Endothelial cell of umbilical vein (primary cell): ENCODE results near the gene ZNF263. TPM values are rescaled to one million over a fixed set of nuclear protein-coding genes. Genes with fewer than 3 reads are reported as not detected.

ENCODE experiments used
- BruUV-seq: library from RNA; stranded (reverse); fragments of 400-500 nt; replicated peaks from 2 replicates; lab custom pipeline; 2021; lab: Mats Ljungman, UMichigan
- CTCF ChIA-PET: fragments of 300-600, 350-600 bp; sonication (Branson Sonifier 250); formaldehyde crosslinking; loops from one replicate; lab custom pipeline; 2021; ENCODE audit warnings: antibody characterized with exemption, inconsistent platforms; lab: Charles Lee
- POLR2A ChIA-PET: fragments of 300-600, 350-600 bp; sonication (Branson Sonifier 250); formaldehyde crosslinking; loops from one replicate; lab custom pipeline; 2021; ENCODE audit warnings: antibody characterized with exemption, inconsistent platforms; lab: Charles Lee
- DNase-seq: peaks from one replicate; pipeline ENCODE4 v3.0.0-alpha.2; 2011; ENCODE audit warnings: low read depth, low spot score
- FAIRE-seq: peaks from 2 replicates; lab custom pipeline; 2011; peaks lifted over from hg19 to GRCh38; lab: Jason Lieb, UNC
- H2AFZ ChIP-seq: 2 replicates; pipeline ENCODE4 v1.6.0; 2012; ENCODE audit warnings: low read depth, low read length, control low read depth, inconsistent platforms
- H3K27ac ChIP-seq: 2 replicates; pipeline ENCODE4 v1.5.1; 2011; ENCODE audit warnings: low read depth, mild to moderate bottlenecking, control low read depth, low read length, moderate library complexity; ENCODE audit not compliant: insufficient read depth
- H3K27me3 ChIP-seq, 2 experiments: 2 replicates each; pipeline versions ENCODE4 v1.6.0 to v1.6.1; 2011; ENCODE audit warnings: low read length in 2 of 2, mixed read lengths in 1 of 2; ENCODE audit not compliant: control insufficient read depth in 2 of 2, insufficient read depth in 2 of 2
- H3K36me3 ChIP-seq, 2 experiments: 2 replicates in 1 of 2; 3 replicates in 1 of 2; pipeline ENCODE4 v1.5.1; 2011; ENCODE audit warnings: low read length in 2 of 2, mild to moderate bottlenecking in 1 of 2, moderate library complexity in 1 of 2; ENCODE audit not compliant: control insufficient read depth in 2 of 2, insufficient read depth in 2 of 2; ENCODE audit errors: extremely low read depth in 1 of 2
- H3K4me1 ChIP-seq: 3 replicates; pipeline ENCODE4 v1.5.1; 2011; ENCODE audit warnings: mild to moderate bottlenecking, low read length; ENCODE audit not compliant: control insufficient read depth, insufficient read depth; ENCODE audit errors: extremely low read depth
- H3K4me2 ChIP-seq: 2 replicates; pipeline ENCODE4 v1.6.1; 2011; ENCODE audit warnings: low read length, control low read depth, mixed read lengths; ENCODE audit not compliant: insufficient read depth
- H3K4me3 ChIP-seq, 3 experiments: fragments of 200-600 bp in 1 of 3; sonication (generic), shearing (Covaris generic) in 1 of 3; replicated peaks in 1 of 3; 2 replicates each; pipeline ENCODE4 v1.5.1; 2011 to 2016; ENCODE audit warnings: control low read depth in 3 of 3, low read length in 3 of 3, mild to moderate bottlenecking in 2 of 3, inconsistent platforms in 1 of 3, low read depth in 1 of 3, moderate library complexity in 1 of 3; ENCODE audit not compliant: insufficient read depth in 1 of 3
- H3K79me2 ChIP-seq: 2 replicates; pipeline ENCODE4 v1.6.0; 2012; ENCODE audit warnings: low read length, inconsistent platforms; ENCODE audit not compliant: control insufficient read depth, insufficient read depth
- H3K9ac ChIP-seq: replicated peaks from 2 replicates; pipeline ENCODE3; 2011; ENCODE audit warnings: low read length, control low read depth; ENCODE audit not compliant: insufficient read depth; ENCODE audit errors: extremely low read depth
- H3K9me1 ChIP-seq: replicated peaks from 3 replicates; pipeline ENCODE4 v1.6.0; 2011; ENCODE audit warnings: mild to moderate bottlenecking, low read length; ENCODE audit not compliant: control insufficient read depth, insufficient read depth; ENCODE audit errors: extremely low read depth
- H3K9me3 ChIP-seq: replicated peaks from 2 replicates; pipeline ENCODE4 v1.5.1; 2012; ENCODE audit warnings: low read length, inconsistent platforms; ENCODE audit not compliant: control insufficient read depth, insufficient read depth
- H4K20me1 ChIP-seq: replicated peaks from 2 replicates; pipeline ENCODE3; 2011; ENCODE audit warnings: mild to moderate bottlenecking, low read length; ENCODE audit not compliant: control insufficient read depth, insufficient read depth; ENCODE audit errors: extremely low read depth
- CTCF ChIP-seq, 2 donors: IDR thresholded peaks; 1 replicate in 1 of 2; 2 replicates in 1 of 2; pipeline ENCODE4 v1.5.1; 2011; ENCODE audit warnings: low read length in 2 of 2, mild to moderate bottlenecking in 2 of 2, moderate library complexity in 2 of 2, control low read depth in 1 of 2, inconsistent platforms in 1 of 2, low read depth in 1 of 2; ENCODE audit not compliant: insufficient read depth in 1 of 2; ENCODE audit errors: extremely low read depth in 1 of 2
- EZH2 ChIP-seq: IDR thresholded peaks from 2 replicates; pipeline ENCODE4 v1.6.1; 2012; ENCODE audit warnings: borderline replicate concordance, low read depth, mild to moderate bottlenecking, moderate library complexity, low read length, inconsistent platforms; ENCODE audit not compliant: severe bottlenecking
- FOS ChIP-seq: IDR thresholded peaks from 2 replicates; pipeline ENCODE4 v1.6.1; 2011; ENCODE audit warnings: mild to moderate bottlenecking, low read length, moderate library complexity, borderline replicate concordance; ENCODE audit not compliant: insufficient read depth
- GATA2 ChIP-seq: IDR thresholded peaks from 2 replicates; pipeline ENCODE4 v1.7.0; 2011; ENCODE audit warnings: low read depth, mild to moderate bottlenecking, moderate library complexity, mixed read lengths, low read length; ENCODE audit not compliant: insufficient read length, insufficient read depth
- JUN ChIP-seq: IDR thresholded peaks from 2 replicates; pipeline ENCODE4 v1.6.1; 2011; ENCODE audit warnings: borderline replicate concordance, low read depth; ENCODE audit not compliant: insufficient read length, insufficient read depth
- MAX ChIP-seq: IDR thresholded peaks from 2 replicates; pipeline ENCODE4 v1.6.1; 2011; ENCODE audit not compliant: insufficient read depth, insufficient read length
- MYC ChIP-seq: IDR thresholded peaks from one replicate; pipeline ENCODE4 v1.6.1; 2011; ENCODE audit warnings: mild to moderate bottlenecking, low read depth, low read length
- POLR2A ChIP-seq: IDR thresholded peaks from 2 replicates; pipeline ENCODE4 v1.6.1; 2012; ENCODE audit warnings: low read depth, mild to moderate bottlenecking, control low read depth, low read length
- POLR2AphosphoS5 ChIP-seq: IDR thresholded peaks from 2 replicates; pipeline ENCODE4 v1.6.1; 2012; ENCODE audit warnings: low read depth, mild to moderate bottlenecking, control low read depth, low read length, moderate library complexity; ENCODE audit not compliant: insufficient read depth
- dilution Hi-C: fragments of 300-500 bp; cut with MboI; formaldehyde crosslinking; loops from one replicate; pipeline ENCODE4 v1.15.0; 2019; ENCODE audit warnings: low sequenced_read_pairs; ENCODE audit not compliant: extremely low pct_ligation_motif_present
- intact Hi-C: fragments of 100-400 bp; cut with micrococcal nuclease; formaldehyde crosslinking; loops from one replicate; pipeline ENCODE4 v1.10.0; 2022
- polyA plus RNA-seq, 4 experiments: library from polyadenylated mRNA; depleted of rRNA in 3 of 4; stranded (reverse) in 3 of 4; unstranded in 1 of 4; fragments of >200 nt; gene quantifications; 2 replicates each; pipeline versions ENCODE4 v1.2.1 to v1.2.3, GENCODE V29; 2011 to 2012; ENCODE audit warnings: missing spikeins in 1 of 4
- total RNA-seq: library from RNA; stranded (reverse); gene quantifications from 2 replicates; pipeline ENCODE4 v1.2.3, GENCODE V29; 2021

Gene ZNF263
- total and polyA plus RNA-seq, 2 donors (not counting 3 experiments of a cell fraction or from before 2014, with no cell fraction given): 10.9 to 20.8 TPM

GRCh38 chr16:3262517-3262916 lies 20.8 kb upstream of the ZNF263 start:
- H3K79me2 ChIP-seq: no peaks in the 10 kb centered on the region
- H3K9me1 ChIP-seq: no peaks in the 10 kb centered on the region
- no peak overlapping the region for H3K27ac ChIP-seq
- no peaks in the 10 kb centered on the region for H4K20me1 ChIP-seq
- peaks cover 3% of the 10 kb centered on the region for H3K4me1 ChIP-seq
- H3K9me3 ChIP-seq: no peaks in the 10 kb centered on the region
- POLR2A ChIA-PET: no interaction called here
- no peak overlapping the region for H2AFZ ChIP-seq
- DNase-seq: no peak
- no peak overlapping the region for H3K4me2 ChIP-seq
- BruUV-seq: no TSS peak
- H3K9ac ChIP-seq: no peak overlapping the region
- CTCF ChIA-PET: no interaction called here
- H3K4me3 ChIP-seq: no peak overlapping the region
- dilution Hi-C loops: no loop called here
- intact Hi-C loops: loop anchor here (2.0 kb wide), 1 partner anchor 74 kb away; the partner anchor contains the start of gene OR1F1
- TF ChIP-seq EZH2: no peak
- no peak for TF ChIP-seq JUN
- no peak for TF ChIP-seq MAX
- no peak for TF ChIP-seq FOS
- no peak for TF ChIP-seq POLR2A
- no peak for TF ChIP-seq CTCF (IDR thresholded peaks at IDR 0.05; ENCODE audit: extremely low read depth in 1 of 2, insufficient read depth in 1 of 2, low read depth in 1 of 2, low read length in 2 of 2)
- TF ChIP-seq GATA2: no peak
- TF ChIP-seq MYC: no peak
- TF ChIP-seq POLR2AphosphoS5: no peak
- H3K27me3 ChIP-seq: no peaks in the 10 kb centered on the region
- FAIRE-seq: no peak
- H3K36me3 ChIP-seq: no peaks in the 10 kb centered on the region
